GOT3 (cell line): Measurements from ENCODE around the gene APRT.
A peak's percentile ranks its signal among the peaks of the same experiment; 100 is the strongest.
"Not testable (repeated sequence)": the region's sequence is repeated elsewhere in the genome, so short reads cannot be mapped to it uniquely, and the experiment has no call there.

ENCODE experiments used
- DNase-seq: peaks from one replicate; lab custom pipeline; 2025; ENCODE audit warnings: mixed read lengths; lab: John Stamatoyannopoulos, UW

APRT gene

DNA sequence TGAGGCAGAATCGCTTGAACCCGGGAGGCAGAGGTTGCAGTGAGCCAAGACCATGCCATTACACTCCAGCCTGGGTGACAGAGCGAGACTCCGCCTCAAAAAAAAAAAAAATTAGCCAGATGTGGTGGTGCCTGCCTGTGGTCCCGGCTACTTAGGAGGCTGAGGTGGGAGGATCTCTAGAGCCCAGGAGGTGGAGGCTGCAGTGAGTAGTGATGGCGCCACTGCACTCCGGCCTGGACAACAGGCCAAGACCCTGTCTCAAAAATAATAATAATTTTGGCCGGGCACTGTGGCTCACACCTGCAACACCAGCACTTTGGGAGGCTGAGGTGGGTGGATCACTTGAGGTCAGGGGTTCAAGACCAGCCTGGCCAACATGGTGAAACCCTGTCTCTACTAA is 23.0 kb downstream of the APRT start:
- not testable (repeated sequence) for DNase-seq

DNA sequence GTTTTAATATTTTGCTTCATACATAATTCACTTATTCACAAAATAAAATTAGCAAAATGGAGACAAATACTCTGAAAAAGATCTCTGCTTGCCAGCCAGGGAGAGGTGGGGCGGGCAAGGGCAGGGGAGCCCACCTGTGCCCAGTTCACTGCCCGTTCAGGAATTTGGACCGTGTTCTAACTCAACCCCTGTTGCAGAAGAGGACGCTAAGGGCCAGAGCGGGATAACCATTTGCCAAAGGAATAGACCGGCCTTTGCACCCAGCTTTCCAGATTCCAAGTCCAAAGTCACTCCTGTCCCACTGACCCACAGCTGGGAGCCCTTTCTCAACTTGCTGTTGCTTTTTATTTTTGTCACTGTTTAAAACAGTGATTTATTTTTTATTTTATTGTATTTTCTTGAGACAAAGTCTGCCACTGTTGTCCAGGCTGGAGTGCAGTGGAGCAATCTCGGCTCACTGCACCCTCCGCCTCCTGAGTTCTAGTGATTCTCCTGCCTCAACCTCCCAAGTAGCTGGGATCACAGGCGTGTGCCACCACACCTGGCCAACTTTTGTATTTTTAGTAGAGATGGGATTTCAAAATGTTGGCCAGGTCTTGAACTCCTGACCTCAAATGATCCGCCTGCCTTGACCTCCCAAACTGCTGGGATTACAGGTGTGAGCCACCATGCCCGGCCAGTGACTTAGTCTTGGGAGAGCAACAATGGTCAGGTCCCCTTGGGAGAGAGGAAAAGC is 24.0 kb downstream of the APRT start:
- DNase-seq, result no peak

DNA sequence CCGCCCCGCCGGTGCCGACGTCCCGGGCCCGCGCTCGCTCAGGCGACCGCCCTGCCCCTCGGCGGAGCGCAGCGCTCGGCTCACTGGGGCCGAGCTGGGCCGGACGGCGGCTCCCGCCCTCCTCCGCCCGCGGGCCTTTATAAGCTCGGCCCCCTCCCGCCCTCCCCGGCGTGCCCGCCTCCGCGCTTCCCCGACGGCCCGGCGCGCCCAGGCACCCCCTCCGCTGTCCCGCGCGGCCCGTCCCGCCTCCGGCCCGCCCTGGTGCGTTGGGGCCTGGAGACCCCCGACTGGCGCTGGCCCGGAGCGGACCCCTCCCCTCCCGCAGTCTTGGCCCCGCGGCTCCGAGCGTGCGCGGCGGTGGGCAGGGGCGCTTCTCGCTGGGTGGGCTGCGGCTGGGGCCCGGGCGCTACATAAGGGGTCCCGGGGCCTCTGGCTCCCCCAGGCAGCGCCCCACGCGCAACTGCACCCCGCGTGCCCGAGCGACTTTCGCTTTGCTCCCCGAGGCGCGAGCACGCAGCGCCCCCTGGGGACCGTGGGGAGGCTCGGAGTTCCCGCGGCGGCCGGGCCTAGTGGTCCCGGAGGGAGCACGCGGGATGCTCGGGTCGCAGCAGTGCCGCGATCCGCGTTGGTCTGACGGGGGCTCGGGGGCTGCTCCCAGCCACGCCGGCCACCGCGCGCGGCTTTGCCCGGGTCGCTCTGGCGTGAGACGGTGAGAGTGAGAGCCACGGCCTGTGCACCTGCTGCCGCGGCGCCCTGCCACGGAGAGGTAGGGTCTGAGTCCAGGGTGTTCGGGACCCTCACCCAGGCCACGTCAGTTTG is 26.4 kb downstream of the APRT start, which contains the start of gene PIEZO1:
PIEZO1 (minus strand) TSS at position 115 of the 819 bp plus-strand sequence. CDS start 256 bp downstream, outside the sequence.
- DNase-seq, result peak; percentile 17

DNA sequence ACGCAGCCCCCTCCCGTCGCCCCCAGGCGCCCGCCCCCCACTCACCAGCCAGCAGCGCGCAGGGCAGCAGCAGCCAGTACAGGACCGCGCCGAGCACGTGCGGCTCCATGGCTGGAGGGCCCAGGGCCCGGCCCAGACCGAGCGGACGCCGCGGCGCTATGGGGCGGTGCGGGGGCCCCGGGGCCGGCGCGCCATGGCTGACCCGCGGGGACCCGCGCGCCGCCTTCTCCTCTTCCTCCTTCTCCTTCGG is 26.9 kb downstream of the APRT start:
- DNase-seq, result no peak

DNA sequence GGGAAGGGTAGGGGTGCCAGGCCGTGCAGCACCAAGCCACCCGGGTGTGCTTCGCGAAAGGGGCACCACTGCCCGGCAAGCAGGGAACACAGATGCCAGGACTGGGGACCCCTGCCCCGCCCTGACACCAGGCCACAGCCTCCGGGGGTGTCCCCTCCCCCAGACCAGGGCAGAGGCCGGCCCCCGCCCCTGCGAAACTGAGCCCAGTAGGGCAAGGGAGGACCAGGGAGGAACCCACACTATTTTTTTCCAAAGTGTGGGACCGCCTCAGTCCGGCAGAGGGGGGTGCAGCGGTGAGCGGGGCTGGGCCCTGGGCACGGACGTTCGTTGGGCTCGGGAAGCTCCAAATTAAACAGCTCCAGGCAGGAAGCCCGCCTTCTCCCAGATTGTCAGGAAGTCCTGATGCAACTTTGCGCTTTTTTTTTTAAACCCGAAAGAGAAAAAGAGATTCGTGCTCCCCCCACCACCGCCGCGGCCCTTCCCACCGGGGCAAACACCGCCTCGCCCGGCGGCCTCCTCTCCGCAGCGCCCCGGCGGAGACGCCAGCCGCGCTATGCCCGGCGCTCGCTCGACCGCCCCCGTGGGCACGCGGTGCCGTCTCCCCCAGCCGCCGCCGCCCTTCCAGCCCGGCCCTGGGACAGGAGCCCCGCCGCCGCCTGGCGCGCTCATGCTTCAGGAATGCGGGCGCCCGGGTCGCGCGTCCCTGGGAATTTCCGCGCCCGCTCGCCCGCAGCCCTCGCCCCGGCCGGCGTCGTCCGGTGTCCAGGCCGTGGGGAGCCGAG is 27.5 kb downstream of the APRT start:
- peak; percentile 57 for DNase-seq

DNA sequence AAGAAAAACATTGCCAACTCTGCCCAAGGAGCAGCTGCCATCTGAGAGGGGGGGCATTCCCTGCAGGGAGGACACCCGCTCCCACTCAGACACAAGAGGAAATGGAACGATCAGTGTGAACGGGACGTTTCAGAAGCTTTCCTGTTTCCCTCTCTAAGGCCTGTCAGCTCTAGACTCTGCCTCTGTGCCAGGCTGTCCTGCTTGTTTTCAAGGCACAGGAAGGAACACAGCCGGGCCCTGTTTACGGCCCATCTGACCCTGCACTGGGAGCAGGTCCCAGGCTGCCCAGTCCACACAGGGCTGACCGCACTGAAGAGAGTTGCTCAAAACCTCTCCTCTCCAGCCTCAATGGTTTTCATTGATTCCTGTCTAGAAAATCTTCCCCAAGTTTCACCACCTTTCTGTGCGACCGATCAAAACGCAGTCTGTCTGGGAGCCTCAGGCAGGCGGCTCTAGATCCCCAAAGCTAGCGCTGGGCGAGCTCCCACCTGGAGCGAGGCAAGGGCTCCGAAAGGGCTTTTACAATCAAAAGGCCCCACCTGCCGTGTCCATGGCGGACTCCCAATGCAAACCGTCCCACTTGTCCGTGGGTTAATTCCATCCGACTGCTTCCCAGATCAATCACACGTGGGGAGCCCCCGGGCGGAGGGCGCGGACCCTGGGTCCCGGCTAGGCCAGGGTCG is 28.2 kb downstream of the APRT start:
- DNase-seq, result no peak

- DNase-seq, result peak; percentile 38
Measured at GRCh38 chr16:88782454-88783390, 29.0 kb downstream of the APRT start.

DNA sequence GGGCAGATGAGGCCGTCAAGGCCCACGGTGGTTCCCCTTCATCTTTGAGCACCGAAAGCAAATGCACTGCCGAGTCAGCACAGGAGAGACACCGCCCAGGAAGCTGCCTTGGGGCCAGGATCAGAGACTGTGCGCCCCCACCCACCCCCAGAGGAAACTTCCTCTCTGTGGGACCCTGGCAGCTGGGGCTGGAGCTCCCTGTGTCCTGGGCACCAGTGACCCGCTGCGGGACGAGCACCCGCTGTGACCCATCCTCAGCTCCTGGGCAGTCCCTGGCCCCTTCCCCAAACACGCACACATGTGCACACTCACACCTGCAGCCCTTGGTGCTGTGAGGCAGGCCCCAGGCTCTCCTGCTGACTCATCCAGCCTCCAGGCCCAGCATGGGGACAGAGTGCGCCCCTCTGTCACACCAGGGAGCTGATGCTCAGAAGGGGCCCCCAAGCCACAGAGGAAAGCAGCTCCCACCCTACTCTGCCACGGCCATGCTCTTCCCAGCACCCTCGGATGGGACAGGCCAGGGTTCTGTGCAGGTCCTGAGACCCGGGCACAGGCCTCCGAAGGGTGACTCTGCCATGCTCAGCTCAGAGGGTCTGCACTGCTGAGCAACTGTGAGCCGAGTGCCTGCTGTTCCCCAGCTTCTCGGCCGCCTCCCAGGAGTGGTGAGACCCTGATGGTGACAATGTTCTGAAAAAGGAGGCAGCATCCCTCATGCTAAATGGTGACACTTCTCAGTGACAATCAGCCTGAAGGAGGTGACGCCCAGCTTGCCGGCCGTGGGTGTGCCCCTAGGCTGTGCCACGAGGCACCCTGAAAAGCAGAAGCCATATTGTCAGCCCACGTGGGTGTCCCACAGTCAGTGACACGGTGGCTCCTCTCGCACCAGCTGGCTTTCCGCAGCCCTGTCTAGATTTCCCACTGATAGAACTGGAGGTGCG is 30.3 kb downstream of the APRT start:
- no peak for DNase-seq

DNA sequence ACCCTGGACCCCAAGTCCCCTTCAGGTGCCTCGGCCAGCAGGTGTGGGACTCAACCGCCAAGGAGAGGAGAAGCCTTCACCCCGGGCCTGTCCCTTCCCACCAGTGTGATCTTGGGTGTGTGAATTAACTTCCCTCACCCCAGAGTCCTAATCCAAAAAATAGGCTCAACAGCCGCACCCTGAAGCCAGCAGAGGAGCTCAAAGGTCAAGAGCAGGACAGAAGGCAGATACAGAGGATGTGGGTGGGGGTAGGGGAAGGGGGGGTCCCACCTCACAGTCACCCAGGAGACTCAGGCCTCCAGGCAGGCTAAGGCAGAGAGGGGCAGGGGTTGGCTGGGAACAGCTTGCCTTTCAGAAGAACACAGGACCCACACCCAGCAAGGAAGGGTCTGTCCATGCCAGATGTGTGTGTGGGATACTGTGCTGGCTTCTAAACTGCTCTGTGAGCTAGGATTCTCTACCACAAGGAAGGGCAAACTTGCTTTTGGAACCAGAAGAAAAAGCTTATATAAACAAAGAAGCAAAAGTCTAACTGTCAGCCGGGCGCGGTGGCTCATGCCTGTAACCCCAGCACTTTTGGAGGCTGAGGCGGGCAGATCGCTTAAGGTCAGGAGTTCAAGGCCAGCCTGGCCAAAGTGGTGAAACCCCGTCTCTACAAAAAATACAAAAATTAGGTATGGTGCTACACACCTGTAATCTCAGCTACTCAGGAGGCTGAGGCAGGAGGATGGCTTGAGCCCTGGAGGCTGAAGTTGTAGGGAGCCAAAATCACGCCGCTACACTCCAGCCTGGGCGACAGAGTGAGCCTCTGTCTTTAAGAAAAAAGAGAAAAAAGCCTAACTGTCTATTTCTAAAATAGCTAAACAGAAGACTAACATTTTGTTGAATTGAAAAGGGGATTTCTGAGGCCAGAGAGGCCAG is 31.3 kb downstream of the APRT start:
- no peak for DNase-seq

GRCh38 chr16:88779406-88780141 is 32.2 kb downstream of the APRT start:
- no peak for DNase-seq

- no peak for DNase-seq
Measured at GRCh38 chr16:88778541-88779065, 33.1 kb downstream of the APRT start.

DNA sequence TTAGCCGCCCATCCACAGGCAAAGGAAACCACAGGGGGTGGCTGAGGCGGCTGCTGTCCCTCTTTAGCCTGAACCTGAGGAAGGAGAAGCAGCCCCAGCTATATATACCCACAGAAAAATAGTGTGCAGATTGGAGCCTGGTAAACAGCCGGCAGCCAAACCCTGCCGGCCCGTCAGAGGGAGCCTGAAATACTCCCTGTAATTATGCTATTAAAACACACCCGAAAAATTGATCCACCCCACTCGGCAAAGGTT is 33.5 kb downstream of the APRT start:
- DNase-seq, result no peak

GRCh38 chr16:88777471-88778270 is 34.1 kb downstream of the APRT start:
- DNase-seq, result no peak

- no peak for DNase-seq
Measured at GRCh38 chr16:88775825-88776224, 35.9 kb downstream of the APRT start.

DNA sequence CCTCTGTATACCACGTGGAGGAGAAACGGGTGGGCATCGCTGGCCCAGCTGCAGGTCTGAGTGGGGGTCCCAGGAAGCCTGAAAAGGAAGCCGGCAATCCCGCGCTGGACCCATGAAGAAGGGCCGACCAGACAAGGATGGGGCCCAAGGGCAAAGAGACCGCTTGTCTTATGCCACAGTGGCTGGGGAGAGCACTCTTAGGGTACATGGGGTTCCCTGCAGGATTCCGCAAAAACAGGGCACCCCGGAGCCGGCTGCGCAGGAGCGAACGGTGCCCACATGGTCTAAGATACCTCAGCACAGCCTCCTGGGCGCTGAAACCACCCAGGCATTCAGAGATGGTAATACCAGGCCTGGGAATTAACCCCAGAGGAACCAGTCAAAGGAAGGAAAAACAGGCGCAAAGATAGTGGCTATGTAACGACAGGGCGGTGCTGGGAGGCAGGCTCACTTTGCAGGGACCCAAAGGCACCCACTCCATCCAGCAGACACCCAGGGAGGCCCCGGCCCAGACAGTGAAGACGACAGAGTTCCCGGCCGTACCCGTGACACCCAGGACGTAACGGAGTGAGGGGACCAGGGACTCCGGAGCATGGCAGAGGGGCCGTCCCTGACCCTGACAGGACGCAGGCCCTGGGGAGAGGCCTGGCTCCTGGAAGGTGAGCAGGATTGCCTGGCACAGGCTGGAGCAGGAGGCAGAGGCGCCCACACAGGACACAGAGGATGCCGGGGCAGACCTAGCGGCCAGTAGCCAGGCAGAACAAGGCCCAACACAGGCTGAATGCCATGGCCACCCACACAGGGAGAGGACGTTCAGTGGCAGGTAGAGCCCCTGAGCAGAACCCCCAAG is 37.0 kb downstream of the APRT start:
- DNase-seq, result no peak

DNA sequence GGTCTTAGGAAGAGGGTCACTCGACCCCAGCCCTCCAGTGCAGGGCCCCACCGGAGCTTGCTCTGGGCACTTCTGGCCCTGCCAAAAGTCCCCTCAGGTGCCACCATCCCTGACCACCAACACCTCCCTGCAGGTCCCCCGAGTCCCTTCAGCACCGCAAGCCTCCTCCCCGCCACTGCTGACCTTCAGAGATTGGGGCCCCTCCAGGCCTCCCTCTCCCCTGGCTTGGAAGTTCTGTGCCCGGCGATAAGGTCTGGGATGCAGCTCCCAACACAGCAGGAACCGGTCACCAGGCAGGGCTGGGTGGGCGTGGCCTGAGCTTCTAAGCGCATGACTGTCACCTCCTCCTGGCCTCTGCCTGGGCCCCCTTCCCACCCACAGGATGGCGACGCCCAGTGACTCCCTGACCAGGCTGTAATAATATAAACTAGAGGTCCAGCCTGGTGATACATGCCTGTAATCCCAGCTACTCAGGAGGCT is 37.9 kb downstream of the APRT start:
- no peak for DNase-seq
